KOPT-K1 (cell line): ENCODE results near the gene PAFAH1B2.
"Not testable (repeated sequence)": the region's sequence is repeated elsewhere in the genome, so short reads cannot be mapped to it uniquely, and the experiment has no call there.

Source experiments
- H3K27ac ChIP-seq: fragments of 200-600 bp; sonication (generic); 2 replicates; pipeline ENCODE4 v1.5.1; 2016; ENCODE audit warnings: antibody characterized with exemption, mild to moderate bottlenecking, low read depth, low read length; ENCODE audit not compliant: poor library complexity, severe bottlenecking
- H3K36me3 ChIP-seq: fragments of 200-600 bp; sonication (generic); 2 replicates; pipeline ENCODE4 v1.5.1; 2017; ENCODE audit warnings: antibody characterized with exemption, mild to moderate bottlenecking, low read length, moderate library complexity; ENCODE audit not compliant: insufficient read depth
- H3K9me3 ChIP-seq: fragments of 200-600 bp; sonication (generic); 2 replicates; pipeline ENCODE4 v1.5.1; 2017; ENCODE audit warnings: antibody characterized with exemption, low read length, mild to moderate bottlenecking; ENCODE audit not compliant: insufficient read depth, poor library complexity, severe bottlenecking

Gene PAFAH1B2

GRCh38 chr11:117112939-117113338 is 31.1 kb upstream of the PAFAH1B2 start:
- not testable (repeated sequence) for H3K9me3 ChIP-seq

DNA sequence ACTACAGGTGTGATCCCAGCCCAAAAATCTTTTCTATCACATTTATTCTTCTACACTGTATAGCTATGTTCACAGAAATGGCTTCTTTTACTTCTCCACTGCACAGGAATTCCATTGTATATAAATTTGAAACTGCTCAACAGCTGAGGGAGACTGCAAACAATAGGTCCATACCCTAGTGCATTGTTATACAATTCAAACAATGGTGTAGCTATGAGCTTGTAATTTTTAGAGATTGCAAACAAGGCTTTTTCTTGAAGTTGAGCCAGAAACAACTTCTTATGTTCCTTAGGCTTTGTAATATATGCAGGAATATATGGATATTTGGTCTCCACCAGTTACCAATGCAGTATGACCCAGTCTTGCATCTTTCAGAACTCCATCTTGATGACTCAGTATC is 26.4 kb upstream of the PAFAH1B2 start:
- no peaks in the 10 kb centered on the region for H3K9me3 ChIP-seq

More at GRCh38 chr11:117112939-117113338, 31.1 kb upstream of the PAFAH1B2 start:
- H3K27ac ChIP-seq, H3K36me3 ChIP-seq: not testable (repeated sequence)

GRCh38 chr11:117121176-117121575 is 22.9 kb upstream of the PAFAH1B2 start:
- Histone ChIP-seq H3K9me3 (no peaks in the 10 kb centered on the region), H3K36me3 (no peaks in the 10 kb centered on the region), H3K27ac (no peak overlapping the region)

More for the DNA sequence above, 26.4 kb upstream of the PAFAH1B2 start:
- Histone ChIP-seq H3K27ac (no peak overlapping the region), H3K36me3 (no peaks in the 10 kb centered on the region)

DNA sequence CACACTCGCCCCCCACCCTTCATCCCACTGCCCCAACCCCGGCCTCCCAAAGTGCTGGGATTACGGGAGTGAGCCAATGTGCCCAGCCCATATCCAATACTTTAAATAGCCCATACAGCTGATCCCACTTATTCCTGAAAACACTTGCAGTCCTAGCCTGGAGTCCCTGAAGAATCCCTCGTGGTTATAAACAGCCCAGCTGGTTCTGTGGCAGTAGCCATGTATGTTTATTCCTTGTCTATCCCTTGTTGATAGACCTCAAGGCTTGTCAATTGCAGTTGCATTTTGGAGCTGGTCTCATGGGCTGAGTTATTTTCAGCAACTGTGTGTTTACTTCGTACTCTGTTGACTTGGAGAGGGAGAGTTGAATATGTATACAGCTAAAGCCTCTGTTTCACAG is 21.5 kb upstream of the PAFAH1B2 start:
- Histone ChIP-seq H3K36me3 (no peaks in the 10 kb centered on the region), H3K9me3 (no peaks in the 10 kb centered on the region), H3K27ac (no peak overlapping the region)

- H3K36me3 ChIP-seq, result no peaks in the 10 kb centered on the region
- H3K9me3 ChIP-seq, result no peaks in the 10 kb centered on the region
- no peak overlapping the region for H3K27ac ChIP-seq
Measured at GRCh38 chr11:117126223-117126965, 17.7 kb upstream of the PAFAH1B2 start.

DNA sequence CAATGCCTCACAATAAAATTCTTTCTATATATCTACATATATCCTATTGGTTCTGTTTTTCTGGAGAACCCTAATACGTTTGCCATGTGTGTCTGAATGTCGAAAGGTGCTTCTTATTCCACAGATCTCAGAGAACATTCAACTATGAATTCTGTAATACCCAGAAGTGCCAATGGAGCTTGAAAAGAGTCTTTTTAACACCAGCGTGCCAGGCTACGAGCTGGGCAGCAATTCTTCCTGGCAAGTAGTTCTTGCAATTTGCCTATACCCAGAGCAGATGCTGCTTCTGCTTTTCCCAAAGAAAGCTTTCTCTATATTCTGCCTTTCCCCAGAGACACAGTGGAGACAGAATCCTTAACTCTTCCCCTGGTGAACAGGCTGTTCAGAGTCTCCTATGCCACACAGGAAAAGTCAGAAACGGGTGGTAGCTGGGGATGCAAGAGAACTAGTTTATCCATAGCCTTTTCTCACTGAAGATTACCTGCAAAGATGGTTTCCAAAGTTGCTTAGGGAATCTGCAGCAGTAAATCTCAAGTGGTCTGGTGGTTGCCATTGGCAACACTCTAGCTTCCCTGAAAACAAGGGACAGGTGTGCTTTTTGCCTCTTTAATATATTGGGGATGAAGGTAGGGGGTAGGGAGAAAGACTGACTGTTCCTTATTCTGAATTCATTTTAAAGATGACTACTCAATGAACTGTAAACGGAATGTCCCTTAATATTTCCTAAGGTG is 16.8 kb upstream of the PAFAH1B2 start:
- Histone ChIP-seq H3K27ac (no peak overlapping the region), H3K9me3 (no peaks in the 10 kb centered on the region)

GRCh38 chr11:117128289-117128688 is 15.8 kb upstream of the PAFAH1B2 start:
- Histone ChIP-seq H3K27ac (no peak overlapping the region), H3K36me3 (no peaks in the 10 kb centered on the region), H3K9me3 (no peaks in the 10 kb centered on the region)

More for the DNA sequence above, 16.8 kb upstream of the PAFAH1B2 start:
- no peaks in the 10 kb centered on the region for H3K36me3 ChIP-seq

- not testable (repeated sequence) for H3K9me3 ChIP-seq, H3K36me3 ChIP-seq, H3K27ac ChIP-seq
Measured at GRCh38 chr11:117130396-117130795, 13.7 kb upstream of the PAFAH1B2 start.

GRCh38 chr11:117130879-117131278 is 13.2 kb upstream of the PAFAH1B2 start:
- H3K9me3 ChIP-seq, result no peaks in the 10 kb centered on the region
- no peak overlapping the region for H3K27ac ChIP-seq
- no peaks in the 10 kb centered on the region for H3K36me3 ChIP-seq

- H3K9me3 ChIP-seq, result no peaks in the 10 kb centered on the region
- H3K27ac ChIP-seq, result no peak overlapping the region
- H3K36me3 ChIP-seq, result no peaks in the 10 kb centered on the region
Measured at GRCh38 chr11:117134431-117134830, 9.7 kb upstream of the PAFAH1B2 start.

GRCh38 chr11:117134979-117135378 is 9.1 kb upstream of the PAFAH1B2 start:
- not testable (repeated sequence) for H3K27ac ChIP-seq, H3K36me3 ChIP-seq, H3K9me3 ChIP-seq

DNA sequence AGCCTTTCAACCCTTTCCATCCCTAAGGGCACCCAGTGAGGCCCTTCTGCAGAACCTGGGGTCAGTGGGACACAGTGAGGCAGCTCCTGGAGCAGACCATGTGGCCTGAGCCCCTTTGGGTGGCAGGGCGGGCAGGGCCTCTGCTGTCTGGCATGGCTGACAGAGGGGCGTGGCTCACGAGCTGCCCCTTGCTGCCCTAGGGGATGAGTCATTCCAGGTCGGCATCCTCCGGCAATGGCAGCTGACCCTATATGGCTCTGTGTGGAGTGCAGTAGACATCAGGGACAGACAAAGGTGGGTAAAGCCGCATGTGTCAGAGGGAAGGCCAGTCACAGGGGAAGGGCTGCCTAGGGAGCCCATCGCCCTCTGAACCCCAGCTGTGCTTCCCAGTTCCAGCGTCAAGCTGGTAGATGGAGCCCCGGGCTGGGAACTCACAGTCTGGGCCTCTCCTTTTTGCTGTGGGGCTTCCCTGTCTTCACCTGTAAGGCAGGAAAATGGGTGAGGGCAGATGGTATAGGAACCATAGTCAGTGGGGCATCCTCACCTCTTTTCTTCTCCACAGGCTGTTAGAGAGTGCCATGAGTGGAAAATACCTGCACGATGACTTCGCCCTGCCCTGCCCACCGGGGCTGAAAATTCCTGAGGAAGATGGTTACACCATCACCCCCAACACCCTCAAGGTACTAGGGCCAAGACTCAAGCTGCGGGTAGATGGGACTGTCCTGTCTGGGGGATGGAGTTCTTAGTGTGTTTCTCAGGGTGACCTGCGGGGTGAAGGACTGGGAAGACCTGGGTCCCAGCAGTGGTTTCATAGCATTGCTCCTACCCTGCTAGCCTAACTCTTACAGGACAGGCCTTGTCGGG is 6.6 kb upstream of the PAFAH1B2 start:
- H3K27ac ChIP-seq, H3K36me3 ChIP-seq, H3K9me3 ChIP-seq: not testable (repeated sequence)

GRCh38 chr11:117143390-117143789 is 697 bp upstream of the PAFAH1B2 start:
- H3K36me3 ChIP-seq, result peaks cover 26% of the 10 kb centered on the region
- no peaks in the 10 kb centered on the region for H3K9me3 ChIP-seq
- H3K27ac ChIP-seq, result peak overlapping the region; percentile 63

DNA sequence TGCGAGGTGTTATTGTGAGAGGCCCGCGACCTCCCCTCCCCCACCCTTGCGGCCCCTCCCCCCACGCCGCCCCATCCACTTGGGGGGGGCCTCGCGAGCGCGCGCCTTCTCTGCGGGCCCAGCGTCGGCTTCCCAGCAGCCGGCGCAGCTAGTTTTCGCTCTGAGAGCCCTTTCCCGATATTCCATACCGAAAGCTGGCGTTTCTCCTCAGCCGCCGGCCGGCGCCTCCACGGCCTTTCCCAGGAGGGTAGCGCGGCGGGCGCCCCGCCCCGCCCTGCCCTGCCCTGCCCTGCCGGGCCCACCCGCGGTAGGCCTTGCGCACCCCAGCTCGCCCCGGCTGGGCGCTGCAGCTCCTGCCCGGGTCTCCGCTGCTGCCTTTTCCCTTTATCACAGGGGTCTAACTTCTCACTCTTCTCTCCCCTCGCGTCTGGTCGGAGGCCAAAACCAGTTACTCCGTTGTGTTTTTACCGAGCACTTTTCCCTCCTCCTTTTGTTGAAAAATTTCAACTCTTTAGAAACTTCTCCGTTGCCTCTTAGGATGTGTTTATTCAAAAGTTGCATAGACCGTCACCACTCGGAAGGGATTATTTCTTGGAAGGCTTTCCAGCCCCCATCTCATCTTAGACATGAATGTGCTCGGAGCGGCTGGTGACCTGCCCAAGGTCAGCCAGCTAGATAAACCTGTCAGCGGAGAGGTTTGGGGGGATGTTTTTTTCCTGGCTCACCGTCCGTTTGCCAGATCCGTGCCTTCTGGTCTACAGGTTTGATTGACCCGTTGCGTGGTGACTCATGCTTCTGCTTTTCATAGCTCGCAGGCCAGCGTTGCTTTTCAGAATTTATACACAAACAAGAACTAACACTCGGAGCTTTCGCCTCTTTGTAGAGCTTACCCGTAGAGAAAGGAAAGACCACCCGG is 648 bp downstream of the PAFAH1B2 start:
- peaks cover 38% of the 10 kb centered on the region for H3K36me3 ChIP-seq
- H3K9me3 ChIP-seq, result no peaks in the 10 kb centered on the region
- peak overlapping the region; percentile 63 for H3K27ac ChIP-seq
